GM19240 (cell line): ENCODE results near the gene ARL10.
"Not testable (repeated sequence)": the region's sequence is repeated elsewhere in the genome, so short reads cannot be mapped to it uniquely, and the experiment has no call there.

Source experiments
- DNase-seq: peaks from one replicate; pipeline ENCODE4 v3.0.0; 2011; ENCODE audit warnings: low spot score; ENCODE audit not compliant: insufficient read length

Gene ARL10

DNA sequence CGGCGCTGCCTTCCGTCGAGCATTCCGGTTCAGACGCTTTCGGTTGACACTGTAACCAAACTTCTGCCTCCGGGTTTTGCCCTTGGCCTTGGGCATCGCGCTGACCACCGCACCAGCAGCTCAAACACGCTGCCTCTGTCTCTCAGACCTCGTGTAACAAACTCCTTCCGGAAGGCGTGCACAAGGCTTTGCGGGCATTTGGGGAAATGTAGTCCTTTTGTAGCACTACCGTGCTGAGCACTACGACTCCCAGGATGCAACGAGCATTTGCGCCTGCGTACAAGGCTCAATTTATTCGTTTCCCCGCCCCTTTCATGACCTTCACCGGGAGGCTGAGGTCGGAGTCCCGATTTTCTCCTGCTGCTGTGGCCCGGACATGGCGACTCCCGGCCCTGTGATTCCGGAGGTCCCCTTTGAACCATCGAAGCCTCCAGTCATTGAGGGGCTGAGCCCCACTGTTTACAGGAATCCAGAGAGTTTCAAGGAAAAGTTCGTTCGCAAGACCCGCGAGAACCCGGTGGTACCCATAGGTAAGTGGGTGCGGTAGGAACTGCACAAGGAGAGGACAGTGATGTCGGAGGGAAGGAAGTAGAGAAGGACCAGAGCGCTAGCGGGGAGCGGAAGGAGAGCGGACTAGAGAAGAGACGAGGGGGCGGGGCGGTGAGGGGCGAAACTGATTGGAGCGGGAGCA is 23.3 kb downstream of the ARL10 start, which contains the start of the genes HIGD2A and NOP16:
Gene HIGD2A, plus strand, starts transcription at position 308 of the 691 bp plus-strand sequence. Its CDS starts 69 bp downstream, at position 377.
Gene NOP16, minus strand, starts transcription at position 155 of the 691 bp plus-strand sequence. Its CDS starts 59 bp downstream, at position 96.
- DNase-seq = peak; percentile 97

- DNase-seq = peak; percentile 53
Observed at GRCh38 chr5:176389135-176390123, 24.1 kb downstream of the ARL10 start.

DNA sequence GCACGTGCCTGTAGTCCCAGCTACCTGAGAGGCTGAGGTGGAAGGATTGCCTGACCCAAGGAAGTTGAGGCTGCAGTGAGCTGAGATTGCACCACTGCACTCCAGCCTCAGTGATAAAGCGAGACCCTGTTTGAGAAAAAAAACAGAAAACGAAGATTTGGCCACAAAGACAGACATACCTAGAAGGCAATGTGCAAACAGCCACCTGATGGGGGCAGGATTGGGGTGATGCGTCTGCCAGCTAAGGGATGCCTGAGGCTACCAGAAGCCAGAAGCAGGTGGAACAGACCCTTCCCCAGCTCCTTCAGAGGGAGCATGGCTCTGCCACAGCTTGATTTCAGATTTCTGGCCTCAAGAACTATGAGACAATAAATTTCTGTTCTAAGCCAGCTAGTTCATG is 26.2 kb downstream of the ARL10 start:
- no peak for DNase-seq

- no peak for DNase-seq
Observed at GRCh38 chr5:176391999-176392398, 26.7 kb downstream of the ARL10 start.

DNA sequence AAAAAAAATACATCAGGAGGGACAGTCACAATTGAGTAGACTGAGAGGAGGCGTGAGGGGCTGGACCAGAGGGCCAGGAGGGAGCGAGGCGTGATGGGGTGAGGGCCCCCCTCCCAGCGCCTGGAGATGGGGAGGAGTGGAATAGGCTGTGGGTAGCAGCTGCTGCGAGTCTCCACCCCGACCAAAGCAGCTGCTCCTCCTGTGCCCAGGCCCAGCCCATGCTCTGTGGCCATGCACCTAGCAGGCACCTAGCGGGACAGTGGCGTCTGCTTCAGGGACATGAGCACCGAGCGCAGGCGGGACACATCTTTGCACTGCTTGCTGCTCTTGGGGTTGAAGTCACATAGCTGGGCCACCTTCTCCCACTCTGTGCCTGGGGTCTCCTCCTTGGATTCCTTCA is 27.2 kb downstream of the ARL10 start:
- no peak for DNase-seq

- no peak for DNase-seq
Observed at GRCh38 chr5:176394096-176394495, 28.8 kb downstream of the ARL10 start.

GRCh38 chr5:176394881-176395675 is 29.8 kb downstream of the ARL10 start:
- DNase-seq = no peak

- no peak for DNase-seq
Observed at GRCh38 chr5:176396330-176396729, 31.0 kb downstream of the ARL10 start.

- no peak for DNase-seq
Observed at GRCh38 chr5:176397736-176398420, 32.6 kb downstream of the ARL10 start.

DNA sequence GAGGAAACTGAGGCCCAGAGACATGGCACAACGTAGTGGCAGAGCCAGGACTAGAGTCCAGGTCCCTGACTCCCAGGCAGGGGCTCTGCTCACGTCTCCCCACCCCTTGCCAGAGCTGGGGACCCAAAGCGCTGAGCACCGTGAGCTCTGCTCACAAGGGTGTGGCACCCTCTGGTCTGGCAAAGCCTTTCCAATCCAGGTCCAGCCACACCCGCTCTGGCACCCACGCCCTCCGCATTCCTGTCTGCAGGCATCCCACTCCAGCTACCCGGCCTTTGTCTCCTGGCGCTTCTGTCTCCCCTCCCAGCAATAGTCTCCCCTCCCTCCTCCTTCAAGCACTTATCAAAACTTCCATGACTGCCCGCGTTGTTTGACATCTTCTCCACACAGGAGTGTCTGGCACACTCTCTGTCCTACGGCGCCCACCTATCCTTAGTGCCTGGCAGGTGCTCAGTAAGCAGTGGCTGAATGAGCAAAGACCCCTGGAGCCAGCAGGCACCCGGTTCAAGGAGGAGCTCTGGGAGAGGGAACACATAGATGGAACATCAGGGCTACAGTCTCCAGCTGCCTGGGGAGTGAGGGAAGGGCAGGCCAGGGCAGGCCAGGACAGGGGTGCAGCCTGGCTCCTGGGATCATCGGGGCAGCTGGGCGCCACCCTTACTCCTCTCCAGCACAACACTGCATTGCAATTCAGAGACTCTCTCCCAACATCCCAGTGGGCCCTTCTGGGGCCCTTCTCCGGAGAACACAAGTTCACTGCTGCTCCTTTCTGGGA is 35.3 kb downstream of the ARL10 start:
- DNase-seq = no peak

GRCh38 chr5:176401281-176402205 is 36.3 kb downstream of the ARL10 start:
- no peak for DNase-seq

- no peak for DNase-seq
Observed at GRCh38 chr5:176405656-176406435, 40.6 kb downstream of the ARL10 start.

- no peak for DNase-seq
Observed at GRCh38 chr5:176406436-176407052, 41.3 kb downstream of the ARL10 start.

DNA sequence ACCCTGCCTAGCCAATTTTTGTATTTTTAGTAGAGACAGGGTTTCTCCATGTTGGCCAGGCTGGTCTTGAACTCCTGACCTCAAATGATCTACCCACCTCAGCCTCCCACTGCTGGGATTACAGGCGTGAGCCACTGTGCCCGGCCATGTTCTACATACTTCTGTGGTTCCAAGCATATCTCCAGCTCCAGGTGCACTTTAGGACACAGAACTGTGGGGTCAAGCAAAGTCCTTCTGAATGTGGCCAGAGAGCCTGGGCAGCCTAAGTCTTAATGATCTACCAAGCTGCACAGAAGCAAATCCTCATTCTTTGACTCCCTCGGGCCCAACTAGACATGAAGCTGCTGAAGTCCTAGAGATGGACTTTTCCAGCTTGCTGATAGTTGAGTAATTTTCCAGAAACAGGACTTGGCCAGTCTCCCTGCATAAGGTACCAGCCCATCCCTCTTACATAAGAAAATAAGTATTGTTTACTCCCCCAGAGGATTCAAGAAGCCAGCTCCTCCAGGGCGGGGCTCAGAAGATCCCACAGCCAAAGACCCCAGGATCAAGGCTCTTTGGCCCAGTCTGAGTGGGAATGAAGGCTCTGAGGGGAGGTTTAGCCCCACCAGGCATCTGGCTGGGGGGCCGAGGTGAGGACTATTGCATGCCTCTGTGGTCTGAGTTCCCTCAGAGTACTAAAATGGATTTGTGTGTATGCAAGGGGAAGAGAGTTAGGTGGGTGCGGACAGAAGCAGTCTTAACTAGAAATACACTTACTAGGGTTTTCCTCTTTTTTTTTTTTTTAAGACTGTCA is 42.4 kb downstream of the ARL10 start:
- no peak for DNase-seq

DNA sequence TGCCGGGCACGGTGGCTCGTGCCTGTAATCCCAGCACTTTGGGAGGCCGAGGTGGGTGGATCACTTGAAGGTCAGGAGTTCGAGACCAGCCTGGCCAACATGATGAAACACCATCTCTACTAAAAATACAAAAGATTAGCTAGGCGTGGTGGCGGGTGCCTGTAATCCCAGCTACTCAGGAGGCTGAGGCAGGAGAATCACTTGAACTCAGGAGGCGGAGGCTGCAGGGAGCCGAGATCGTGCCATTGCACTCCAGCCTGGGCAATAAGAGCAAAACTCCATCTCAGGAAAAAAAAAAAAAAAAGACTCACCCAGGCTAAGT is 42.9 kb downstream of the ARL10 start:
- not testable (repeated sequence) for DNase-seq

- DNase-seq = no peak
Observed at GRCh38 chr5:176408590-176408989, 43.3 kb downstream of the ARL10 start.

- no peak for DNase-seq
Observed at GRCh38 chr5:176409765-176410164, 44.5 kb downstream of the ARL10 start.
